Measurements from ENCODE around the gene G0S2. TPM values are rescaled to one million over a fixed set of nuclear protein-coding genes. Genes with fewer than 3 reads are reported as not detected.
A peak's percentile ranks its signal among the peaks of the same experiment; 100 is the strongest.

Gene G0S2
- total RNA-seq, 1 donor from 2014 or later = 187 TPM

DNA sequence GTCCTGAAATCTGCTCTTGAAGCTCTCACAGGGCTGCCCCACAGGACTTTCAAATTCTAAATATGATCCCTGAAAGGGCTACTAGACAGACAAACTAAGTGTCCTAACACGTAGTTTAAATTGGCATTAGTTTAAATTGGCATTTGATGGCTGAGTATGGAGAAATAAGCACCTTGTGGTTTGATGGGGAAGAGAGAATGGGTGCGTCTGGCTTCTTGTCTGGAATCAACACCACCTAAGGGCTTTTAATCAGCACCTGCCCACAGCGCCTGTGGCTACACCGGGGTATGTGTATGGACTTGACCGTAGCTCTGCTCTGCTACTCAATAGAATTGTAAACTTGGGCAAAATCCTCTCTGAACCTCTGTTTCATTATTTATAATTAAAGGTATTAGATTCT lies 17.3 kb upstream of the G0S2 start:
- no peak for DNase-seq (ENCODE audit: extremely low spot score in 2 of 2)
- TF ChIP-seq POLR2AphosphoS5 (IDR thresholded peaks at IDR 0.05; ENCODE audit: insufficient read depth in 1 of 2, low read depth in 1 of 2) (no peak), POLR2A (IDR thresholded peaks at IDR 0.05) (no peak)
- TF ChIP-seq, protein P1, sequence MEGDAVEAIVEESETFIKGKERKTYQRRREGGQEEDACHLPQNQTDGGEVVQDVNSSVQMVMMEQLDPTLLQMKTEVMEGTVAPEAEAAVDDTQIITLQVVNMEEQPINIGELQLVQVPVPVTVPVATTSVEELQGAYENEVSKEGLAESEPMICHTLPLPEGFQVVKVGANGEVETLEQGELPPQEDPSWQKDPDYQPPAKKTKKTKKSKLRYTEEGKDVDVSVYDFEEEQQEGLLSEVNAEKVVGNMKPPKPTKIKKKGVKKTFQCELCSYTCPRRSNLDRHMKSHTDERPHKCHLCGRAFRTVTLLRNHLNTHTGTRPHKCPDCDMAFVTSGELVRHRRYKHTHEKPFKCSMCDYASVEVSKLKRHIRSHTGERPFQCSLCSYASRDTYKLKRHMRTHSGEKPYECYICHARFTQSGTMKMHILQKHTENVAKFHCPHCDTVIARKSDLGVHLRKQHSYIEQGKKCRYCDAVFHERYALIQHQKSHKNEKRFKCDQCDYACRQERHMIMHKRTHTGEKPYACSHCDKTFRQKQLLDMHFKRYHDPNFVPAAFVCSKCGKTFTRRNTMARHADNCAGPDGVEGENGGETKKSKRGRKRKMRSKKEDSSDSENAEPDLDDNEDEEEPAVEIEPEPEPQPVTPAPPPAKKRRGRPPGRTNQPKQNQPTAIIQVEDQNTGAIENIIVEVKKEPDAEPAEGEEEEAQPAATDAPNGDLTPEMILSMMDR (IDR thresholded peaks at IDR 0.05) = no peak
- intact Hi-C loops (cut with DNase I) = no loop called here
- H3K36me3 ChIP-seq = no peaks in the 10 kb centered on the region
- H3K27ac ChIP-seq = no peak overlapping the region
- peaks cover 16% of the 10 kb centered on the region for H3K4me1 ChIP-seq
- H3K4me3 ChIP-seq = no peak overlapping the region
- no peaks in the 10 kb centered on the region for H3K9me3 ChIP-seq
- H3K27me3 ChIP-seq = no peaks in the 10 kb centered on the region

DNA sequence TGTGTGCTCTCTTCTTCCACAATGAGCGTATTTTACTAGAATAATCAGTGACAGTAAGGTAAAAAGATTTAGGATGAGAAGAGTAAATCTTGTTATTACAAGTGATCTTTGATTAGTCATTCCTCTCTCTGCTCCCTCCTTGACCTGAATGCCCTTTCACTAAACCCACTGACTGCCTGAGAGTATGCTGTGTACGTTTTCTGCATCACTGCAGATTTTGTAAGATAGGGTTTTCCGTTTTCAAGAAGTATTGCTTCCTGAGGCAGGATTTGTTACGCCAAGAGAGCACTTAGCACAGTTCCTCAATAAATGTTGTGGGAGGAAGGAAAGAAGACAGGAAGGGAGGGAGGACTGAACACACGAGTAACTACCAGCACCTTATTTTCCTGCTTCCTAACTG lies 15.3 kb upstream of the G0S2 start:
- no peaks in the 10 kb centered on the region for H3K36me3 ChIP-seq

DNA sequence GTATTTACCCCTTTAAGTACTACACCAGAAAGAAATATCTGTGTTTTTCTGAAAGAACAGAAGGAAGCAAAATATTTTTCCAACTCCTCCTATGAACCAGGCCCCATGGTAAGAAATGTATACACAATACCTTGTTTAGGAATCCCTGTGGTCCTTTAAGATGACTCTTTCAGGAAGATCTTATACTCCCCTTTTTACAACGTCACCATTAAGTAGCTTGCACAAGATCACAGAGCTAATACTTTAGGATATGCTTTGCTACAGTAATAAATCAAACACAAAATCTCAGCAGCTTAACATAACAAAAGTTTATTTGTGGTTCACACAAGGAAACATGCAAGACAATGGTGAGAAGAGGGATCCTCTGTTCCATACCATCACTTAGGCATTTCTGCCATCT lies 14.1 kb upstream of the G0S2 start:
- peaks cover 16% of the 10 kb centered on the region for H3K4me1 ChIP-seq
- H3K9me3 ChIP-seq = no peaks in the 10 kb centered on the region
- no peak for DNase-seq (ENCODE audit: extremely low spot score in 2 of 2)
- intact Hi-C loops (cut with DNase I) = no loop called here
- H3K4me3 ChIP-seq = no peak overlapping the region
- no peak overlapping the region for H3K27ac ChIP-seq
- no peaks in the 10 kb centered on the region for H3K27me3 ChIP-seq
- H3K36me3 ChIP-seq = no peaks in the 10 kb centered on the region
- TF ChIP-seq POLR2A (IDR thresholded peaks at IDR 0.05) (no peak), POLR2AphosphoS5 (IDR thresholded peaks at IDR 0.05; ENCODE audit: insufficient read depth in 1 of 2, low read depth in 1 of 2) (no peak)
- TF ChIP-seq, protein P1 (IDR thresholded peaks at IDR 0.05) = no peak

More for the DNA sequence above, 15.3 kb upstream of the G0S2 start:
- Histone ChIP-seq H3K4me1 (peaks cover 16% of the 10 kb centered on the region), H3K9me3 (no peaks in the 10 kb centered on the region), H3K4me3 (no peak overlapping the region), H3K27ac (no peak overlapping the region), H3K27me3 (no peaks in the 10 kb centered on the region)
- intact Hi-C loops (cut with DNase I) = no loop called here
- DNase-seq (ENCODE audit: extremely low spot score in 2 of 2) = peak in 1 of 2 donors; percentile 54
- TF ChIP-seq POLR2A (IDR thresholded peaks at IDR 0.05) = no peak
- TF ChIP-seq, protein P1 (IDR thresholded peaks at IDR 0.05) = no peak
- TF ChIP-seq POLR2AphosphoS5 (IDR thresholded peaks at IDR 0.05; ENCODE audit: insufficient read depth in 1 of 2, low read depth in 1 of 2) = no peak

DNA sequence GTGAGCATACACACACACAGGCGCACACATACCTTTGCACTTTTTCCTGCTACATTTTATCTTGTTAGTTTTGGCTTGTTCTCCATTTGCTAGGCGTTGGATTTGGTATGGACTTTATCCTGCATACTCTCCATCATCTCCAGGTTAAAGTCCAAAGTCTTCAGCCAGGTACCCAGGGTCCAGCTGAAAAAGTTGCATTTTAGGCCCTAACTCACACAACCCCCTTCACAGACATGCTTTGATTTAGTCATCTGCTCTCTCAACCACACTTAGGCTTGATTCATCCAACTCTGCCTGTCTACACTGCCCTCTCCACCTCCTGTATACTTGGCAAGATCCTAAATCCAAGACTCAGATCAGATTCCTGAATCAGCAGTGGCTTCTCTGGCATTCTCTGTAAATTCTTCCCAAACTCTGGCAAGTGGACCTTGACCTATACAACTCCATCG lies 12.3 kb upstream of the G0S2 start:
- intact Hi-C loops (cut with DNase I) = no loop called here
- H3K27ac ChIP-seq = no peak overlapping the region
- no peak for DNase-seq (ENCODE audit: extremely low spot score in 2 of 2)

DNA sequence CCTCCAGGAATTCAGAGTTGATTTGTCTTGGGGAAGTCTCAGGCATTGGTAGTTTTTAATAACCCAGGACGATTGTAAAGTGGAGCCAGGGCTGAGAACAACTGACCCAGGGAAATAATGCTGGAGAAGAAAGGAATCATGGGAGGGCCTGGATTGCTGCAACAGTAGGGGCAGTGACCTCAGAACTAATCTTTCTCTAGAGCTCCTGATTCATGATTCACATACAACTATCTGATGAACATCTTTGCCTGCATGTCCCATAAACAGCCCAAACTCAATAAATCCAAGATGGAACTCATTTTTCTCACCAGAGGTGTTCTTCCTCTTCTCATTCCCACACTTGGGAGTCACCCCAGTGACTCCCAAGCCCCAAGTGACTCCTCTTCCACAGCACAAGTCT lies 8.1 kb upstream of the G0S2 start:
- Histone ChIP-seq H3K36me3 (no peaks in the 10 kb centered on the region), H3K27me3 (no peaks in the 10 kb centered on the region), H3K4me1 (no peaks in the 10 kb centered on the region), H3K9me3 (no peaks in the 10 kb centered on the region), H3K4me3 (no peak overlapping the region), H3K27ac (no peak overlapping the region)
- intact Hi-C loops (cut with DNase I) = no loop called here
- no peak for DNase-seq (ENCODE audit: extremely low spot score in 2 of 2)
- no peak for TF ChIP-seq POLR2A (IDR thresholded peaks at IDR 0.05)
- no peak for TF ChIP-seq POLR2AphosphoS5 (IDR thresholded peaks at IDR 0.05; ENCODE audit: insufficient read depth in 1 of 2, low read depth in 1 of 2)
- TF ChIP-seq, protein P1 (IDR thresholded peaks at IDR 0.05) = no peak

More for the DNA sequence above, 12.3 kb upstream of the G0S2 start:
- H3K4me3 ChIP-seq = no peak overlapping the region
- no peak for TF ChIP-seq POLR2A (IDR thresholded peaks at IDR 0.05)
- TF ChIP-seq, protein P1 (IDR thresholded peaks at IDR 0.05) = no peak
- TF ChIP-seq POLR2AphosphoS5 (IDR thresholded peaks at IDR 0.05; ENCODE audit: insufficient read depth in 1 of 2, low read depth in 1 of 2) = no peak
- H3K4me1 ChIP-seq = peaks cover 8% of the 10 kb centered on the region
- no peaks in the 10 kb centered on the region for H3K36me3 ChIP-seq
- no peaks in the 10 kb centered on the region for H3K9me3 ChIP-seq
- H3K27me3 ChIP-seq = no peaks in the 10 kb centered on the region
